HEK293 (cell line): ENCODE results near the gene CCDC50.

Experiments used
- CTCF ChIA-PET: fragments of 350-600 bp; formaldehyde crosslinking; extraction: SDS; loops from one replicate; lab custom pipeline; 2021; ENCODE audit warnings: antibody characterized with exemption; lab: Yijun Ruan, JAX
- POLR2A ChIA-PET: fragments of 300-600 bp; formaldehyde crosslinking; extraction: SDS; loops from one replicate; lab custom pipeline; 2020; ENCODE audit warnings: antibody characterized with exemption, inconsistent platforms; lab: Yijun Ruan, JAX
- H3K27ac ChIP-seq: fragments of 200-500 bp; sonication (Bioruptor generic); 2 replicates; pipeline ENCODE4 v1.5.1; 2014; ENCODE audit warnings: low read depth, low read length, control low read depth, inconsistent platforms; ENCODE audit errors: extremely low read depth
- H3K36me3 ChIP-seq, 2 experiments: fragments of 200-500 bp in 1 of 2; sonication (Bioruptor generic) in 1 of 2; 1 replicate in 1 of 2; 2 replicates in 1 of 2; pipeline ENCODE4 v1.5.1; 2014 to 2017; ENCODE audit warnings: inconsistent platforms in 2 of 2, low read length in 2 of 2; ENCODE audit not compliant: control insufficient read depth in 2 of 2, insufficient read depth in 1 of 2
- H3K4me1 ChIP-seq: fragments of 200-500 bp; sonication (Bioruptor generic); 2 replicates; pipeline ENCODE4 v1.5.1; 2014; ENCODE audit warnings: mild to moderate bottlenecking, low read length, inconsistent platforms; ENCODE audit not compliant: control insufficient read depth, insufficient read depth
- H3K4me3 ChIP-seq: 2 replicates; pipeline ENCODE4 v1.5.1; 2011; ENCODE audit warnings: low read depth, mild to moderate bottlenecking, control low read depth, low read length, moderate library complexity
- H3K9me3 ChIP-seq: fragments of 200-500 bp; sonication (Bioruptor generic); 2 replicates; pipeline ENCODE4 v1.5.1; 2014; ENCODE audit warnings: low read depth, low read length, inconsistent platforms; ENCODE audit not compliant: control insufficient read depth, insufficient read depth
- AEBP2 ChIP-seq: fragments of 450-650 bp; formaldehyde crosslinking; IDR thresholded peaks from 2 replicates; pipeline ENCODE4 v1.5.1; 2016; ENCODE audit warnings: missing biosample characterization, missing genetic modification characterization, borderline replicate concordance
- EGR2 ChIP-seq: fragments of 450-650 bp; formaldehyde crosslinking; IDR thresholded peaks from 2 replicates; pipeline ENCODE4 v1.5.1; 2016; ENCODE audit warnings: low read depth, missing biosample characterization, missing genetic modification characterization
- FEZF1 ChIP-seq: fragments of 450-650 bp; formaldehyde crosslinking; IDR thresholded peaks from 2 replicates; pipeline ENCODE4 v1.5.1; 2016; ENCODE audit warnings: missing biosample characterization, missing genetic modification characterization
- KLF9 ChIP-seq: fragments of 450-650 bp; formaldehyde crosslinking; IDR thresholded peaks from 2 replicates; pipeline ENCODE4 v1.5.1; 2016; ENCODE audit warnings: missing biosample characterization, missing genetic modification characterization, low read depth
- OSR2 ChIP-seq: fragments of 450-650 bp; formaldehyde crosslinking; IDR thresholded peaks from 2 replicates; pipeline ENCODE4 v1.5.1; 2016; ENCODE audit warnings: missing biosample characterization, missing genetic modification characterization
- PRDM6 ChIP-seq: fragments of 450-650 bp; formaldehyde crosslinking; IDR thresholded peaks from 2 replicates; pipeline ENCODE4 v1.5.1; 2017; ENCODE audit warnings: missing biosample characterization, missing genetic modification characterization
- SP7 ChIP-seq: fragments of 450-650 bp; formaldehyde crosslinking; IDR thresholded peaks from 2 replicates; pipeline ENCODE4 v1.5.1; 2016; ENCODE audit warnings: missing biosample characterization, missing genetic modification characterization
- YY1 ChIP-seq: fragments of 450-650 bp; formaldehyde crosslinking; IDR thresholded peaks from 2 replicates; pipeline ENCODE4 v1.5.1; 2018; ENCODE audit warnings: missing biosample characterization, missing genetic modification characterization
- ZBTB49 ChIP-seq: fragments of 450-650 bp; formaldehyde crosslinking; IDR thresholded peaks from 2 replicates; pipeline ENCODE4 v1.5.1; 2016; ENCODE audit warnings: missing biosample characterization, missing genetic modification characterization, low read depth
- ZBTB8A ChIP-seq: fragments of 450-650 bp; formaldehyde crosslinking; IDR thresholded peaks from 2 replicates; pipeline ENCODE4 v1.5.1; 2016; ENCODE audit warnings: missing biosample characterization, missing genetic modification characterization
- ZFHX2 ChIP-seq: fragments of 450-650 bp; formaldehyde crosslinking; conservative IDR thresholded peaks from 2 replicates; pipeline ENCODE4 v1.5.1; 2016; ENCODE audit warnings: missing biosample characterization, missing genetic modification characterization
- ZFP3 ChIP-seq: fragments of 450-650 bp; formaldehyde crosslinking; IDR thresholded peaks from 2 replicates; pipeline ENCODE4 v1.5.1; 2016; ENCODE audit warnings: low read depth, missing biosample characterization, missing genetic modification characterization
- ZNF211 ChIP-seq: fragments of 450-650 bp; formaldehyde crosslinking; IDR thresholded peaks from 2 replicates; pipeline ENCODE4 v1.5.1; 2016; ENCODE audit warnings: low read depth, missing biosample characterization, missing genetic modification characterization
- ZNF362 ChIP-seq: fragments of 450-650 bp; formaldehyde crosslinking; IDR thresholded peaks from 2 replicates; pipeline ENCODE4 v1.5.1; 2016; ENCODE audit warnings: missing biosample characterization, missing genetic modification characterization
- ZNF37A ChIP-seq: fragments of 450-650 bp; IDR thresholded peaks from 2 replicates; pipeline ENCODE4 v1.5.1; 2018; ENCODE audit warnings: missing biosample characterization, missing genetic modification characterization
- ZNF433 ChIP-seq: fragments of 450-650 bp; formaldehyde crosslinking; IDR thresholded peaks from 2 replicates; pipeline ENCODE4 v1.5.1; 2016; ENCODE audit warnings: missing biosample characterization, missing genetic modification characterization, low read depth
- ZNF513 ChIP-seq: fragments of 450-650 bp; IDR thresholded peaks from 2 replicates; pipeline ENCODE4 v1.5.1; 2018; ENCODE audit warnings: missing biosample characterization, missing genetic modification characterization
- ZNF596 ChIP-seq: fragments of 450-650 bp; IDR thresholded peaks from 2 replicates; pipeline ENCODE4 v1.5.0; 2018; ENCODE audit warnings: missing biosample characterization, mild to moderate bottlenecking, missing genetic modification characterization, moderate library complexity
- ZNF660 ChIP-seq: fragments of 450-650 bp; IDR thresholded peaks from 2 replicates; pipeline ENCODE4 v1.5.1; 2018; ENCODE audit warnings: missing biosample characterization, mild to moderate bottlenecking, missing genetic modification characterization
- ZNF664 ChIP-seq: fragments of 450-650 bp; formaldehyde crosslinking; IDR thresholded peaks from 2 replicates; pipeline ENCODE4 v1.5.1; 2016; ENCODE audit warnings: missing biosample characterization, missing genetic modification characterization
- ZNF843 ChIP-seq: fragments of 450-650 bp; formaldehyde crosslinking; IDR thresholded peaks from 2 replicates; pipeline ENCODE4 v1.5.1; 2016; ENCODE audit warnings: missing biosample characterization, missing genetic modification characterization
- ZSCAN30 ChIP-seq: fragments of 450-650 bp; IDR thresholded peaks from 2 replicates; pipeline ENCODE4 v1.5.1; 2018; ENCODE audit warnings: missing biosample characterization, mild to moderate bottlenecking, missing genetic modification characterization, moderate library complexity

Gene CCDC50

GRCh38 chr3:191372122-191372521 is 42.9 kb downstream of the CCDC50 start:
- ChIA-PET CTCF (no interaction called here), POLR2A (no interaction called here)
- Histone ChIP-seq H3K4me1 (peaks cover 8% of the 10 kb centered on the region), H3K4me3 (no peak overlapping the region), H3K27ac (no peak overlapping the region)
- TF ChIP-seq ZNF596 (tag by site-specific recombination): no peak
- TF ChIP-seq, all 188 proteins: peak for 0
- H3K36me3 ChIP-seq: peaks cover 0 to 37% of the 10 kb centered on the region in 2 experiments; a peak in 2 of 3 replicates
- H3K9me3 ChIP-seq: no peaks in the 10 kb centered on the region

- no peak for TF ChIP-seq ZNF433 (tag by site-specific recombination)
- no peak for TF ChIP-seq ZNF37A (tag by site-specific recombination)
- no peak for TF ChIP-seq ZNF513 (tag by site-specific recombination)
- TF ChIP-seq ZNF664 (tag by site-specific recombination): peak; percentile 32; the same call in 1 of the 2 replicates
- TF ChIP-seq PRDM6 (tag by site-specific recombination): 0 out of 2 replicates have a peak, but pooled peaks have one; percentile 33
- no peak overlapping the region for H3K27ac ChIP-seq
- ChIA-PET POLR2A (no interaction called here), CTCF (no interaction called here)
- H3K9me3 ChIP-seq: no peaks in the 10 kb centered on the region
- H3K4me3 ChIP-seq: no peak overlapping the region
- H3K4me1 ChIP-seq: peaks cover 13% of the 10 kb centered on the region
- H3K36me3 ChIP-seq: peaks cover 0 to 37% of the 10 kb centered on the region in 2 experiments; a peak in 2 of 3 replicates
Observed at GRCh38 chr3:191373327-191373726, 44.1 kb downstream of the CCDC50 start.

- ChIA-PET POLR2A (no interaction called here), CTCF (interaction anchor here (0.5 kb wide), 1 partner anchor 9 kb away, joined by 3 read pairs; no protein-coding TSS in a partner anchor)
- Histone ChIP-seq H3K27ac (peak overlapping the region; percentile 27), H3K36me3 (peaks cover 0 to 33% of the 10 kb centered on the region in 2 experiments; a peak in 1 of 3 replicates), H3K4me1 (peaks cover 15% of the 10 kb centered on the region), H3K9me3 (no peaks in the 10 kb centered on the region), H3K4me3 (no peak overlapping the region)
- 0 out of 2 replicates have a peak, but pooled peaks have one; percentile 25 for TF ChIP-seq KLF9
- peak; percentile 45; the same call in 1 of the 2 replicates for TF ChIP-seq ZNF660 (tag by site-specific recombination)
- peak; percentile 59; the same call in 1 of the 2 replicates for TF ChIP-seq ZNF362 (tag by site-specific recombination)
- peak; percentile 10; the same call in 1 of the 2 replicates for TF ChIP-seq EGR2 (tag by site-specific recombination)
- TF ChIP-seq ZFP3 (tag by site-specific recombination): no peak
- no peak for TF ChIP-seq ZNF211 (tag by site-specific recombination)
- 0 out of 2 replicates have a peak, but pooled peaks have one; percentile 58 for TF ChIP-seq FEZF1 (tag by site-specific recombination)
- peak; percentile 36; the same call in 1 of the 2 replicates for TF ChIP-seq ZFHX2
- TF ChIP-seq OSR2 (tag by site-specific recombination): peak; percentile 69
- no peak for TF ChIP-seq ZBTB49 (tag by site-specific recombination)
- TF ChIP-seq AEBP2 (tag by site-specific recombination): no peak
- TF ChIP-seq SP7: peak; percentile 54; the same call in 1 of the 2 replicates
- peak; percentile 65 for TF ChIP-seq ZNF843 (tag by site-specific recombination)
- TF ChIP-seq ZBTB8A (tag by site-specific recombination): peak; percentile 39; the same call in 1 of the 2 replicates
- peak; percentile 50; the same call in 1 of the 2 replicates for TF ChIP-seq ZSCAN30 (tag by site-specific recombination)
- TF ChIP-seq YY1 (tag by site-specific recombination): no peak
Observed at GRCh38 chr3:191376516-191377141, 47.4 kb downstream of the CCDC50 start.
